Kidney epithelial cell (primary cell): ENCODE data around the gene PHF12. TPM values are rescaled to one million over a fixed set of nuclear protein-coding genes. Genes with fewer than 3 reads are reported as not detected.
"Not testable (repeated sequence)": the region's sequence is repeated elsewhere in the genome, so short reads cannot be mapped to it uniquely, and the experiment has no call there.

Source experiments
- DNase-seq: peaks from one replicate; pipeline ENCODE4 v3.0.0-alpha.2; 2010; ENCODE audit warnings: low read depth
- H3K27me3 ChIP-seq: 2 replicates; pipeline ENCODE4 v1.6.0; 2011; ENCODE audit warnings: low read length; ENCODE audit not compliant: control insufficient read depth, insufficient read depth
- H3K36me3 ChIP-seq: 2 replicates; pipeline ENCODE4 v1.5.1; 2011; ENCODE audit warnings: low read length; ENCODE audit not compliant: control insufficient read depth, insufficient read depth
- H3K4me3 ChIP-seq: 2 replicates; pipeline ENCODE4 v1.5.1; 2011; ENCODE audit warnings: low read depth, mild to moderate bottlenecking, control low read depth, low read length
- CTCF ChIP-seq: IDR thresholded peaks from 2 replicates; pipeline ENCODE4 v1.5.1; 2011; ENCODE audit warnings: mild to moderate bottlenecking, moderate library complexity, low read length, control low read depth, inconsistent platforms; ENCODE audit not compliant: insufficient read depth, poor library complexity, severe bottlenecking
- total RNA-seq: library from RNA; depleted of rRNA; stranded (reverse); fragments of >200 nt; gene quantifications from 2 replicates; pipeline ENCODE4 v1.2.3, GENCODE V29; 2015

Gene PHF12
- total RNA-seq, 1 donor from 2014 or later, result 19.6 TPM

GRCh38 chr17:28935744-28936460 lies 15.4 kb downstream of the PHF12 start:
- TF ChIP-seq CTCF, result no peak
- DNase-seq, result no peak
- Histone ChIP-seq H3K27me3 (no peaks in the 10 kb centered on the region), H3K4me3 (no peak overlapping the region), H3K36me3 (peaks cover 2% of the 10 kb centered on the region)

GRCh38 chr17:28934508-28934907 lies 16.8 kb downstream of the PHF12 start:
- not testable (repeated sequence) for DNase-seq, H3K27me3 ChIP-seq, H3K36me3 ChIP-seq, H3K4me3 ChIP-seq

GRCh38 chr17:28929787-28930186 lies 21.5 kb downstream of the PHF12 start:
- no peak for DNase-seq
- H3K36me3 ChIP-seq, result no peaks in the 10 kb centered on the region
- no peak overlapping the region for H3K4me3 ChIP-seq
- H3K27me3 ChIP-seq, result no peaks in the 10 kb centered on the region
- TF ChIP-seq CTCF, result no peak

GRCh38 chr17:28928061-28928460 lies 23.3 kb downstream of the PHF12 start:
- H3K27me3 ChIP-seq, result no peaks in the 10 kb centered on the region
- peaks cover 6% of the 10 kb centered on the region for H3K36me3 ChIP-seq
- DNase-seq, result no peak
- TF ChIP-seq CTCF, result no peak
- no peak overlapping the region for H3K4me3 ChIP-seq

GRCh38 chr17:28926786-28927185 lies 24.5 kb downstream of the PHF12 start:
- H3K36me3 ChIP-seq, result peaks cover 6% of the 10 kb centered on the region
- no peak for DNase-seq
- no peak for TF ChIP-seq CTCF

GRCh38 chr17:28926366-28926765 lies 25.0 kb downstream of the PHF12 start:
- Histone ChIP-seq H3K27me3 (no peaks in the 10 kb centered on the region), H3K4me3 (no peak overlapping the region), H3K36me3 (peaks cover 6% of the 10 kb centered on the region)
- TF ChIP-seq CTCF, result no peak
- no peak for DNase-seq

More at GRCh38 chr17:28926786-28927185, 24.5 kb downstream of the PHF12 start:
- Histone ChIP-seq H3K4me3 (no peak overlapping the region), H3K27me3 (no peaks in the 10 kb centered on the region)
